CD4-positive, alpha-beta T cell treated with Interferon gamma for 1 hour (primary cell): ENCODE results near the gene DNAJC27.

Experiments
- DNase-seq: peaks from one replicate; pipeline ENCODE4 v3.0.0-alpha.2; 2020

The DNAJC27 gene

DNA sequence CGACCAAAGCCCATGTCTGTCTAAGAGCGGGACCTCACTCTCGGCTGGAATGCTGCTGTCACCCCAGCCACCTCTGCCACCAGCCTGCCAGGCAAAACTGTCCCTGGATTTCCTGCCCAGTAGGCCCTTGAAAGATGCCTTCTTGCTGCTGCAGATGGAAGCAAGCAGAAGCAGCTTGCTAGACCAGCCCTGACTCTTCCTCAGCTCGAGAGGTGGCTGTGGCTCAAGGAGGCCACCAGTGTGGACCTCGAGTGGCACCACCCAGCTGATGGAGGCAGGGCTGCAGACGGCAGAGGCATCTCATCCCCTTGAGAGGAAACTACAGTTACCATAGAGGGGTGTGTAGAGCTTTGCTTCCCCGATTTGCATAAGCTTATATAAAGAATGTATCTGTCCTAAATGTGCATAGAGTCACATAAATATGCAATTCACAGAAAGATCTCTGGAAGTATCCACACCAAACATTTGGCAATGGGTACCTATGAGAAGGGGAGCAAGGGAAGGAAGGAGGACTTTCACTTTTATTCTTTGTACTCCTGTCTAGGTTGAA lies 72.3 kb downstream of the DNAJC27 start:
- DNase-seq, result no peak

- no peak for DNase-seq
Observed at GRCh38 chr2:24898122-24899109, 73.3 kb downstream of the DNAJC27 start.

GRCh38 chr2:24894750-24895149 lies 77.0 kb downstream of the DNAJC27 start:
- no peak for DNase-seq

DNA sequence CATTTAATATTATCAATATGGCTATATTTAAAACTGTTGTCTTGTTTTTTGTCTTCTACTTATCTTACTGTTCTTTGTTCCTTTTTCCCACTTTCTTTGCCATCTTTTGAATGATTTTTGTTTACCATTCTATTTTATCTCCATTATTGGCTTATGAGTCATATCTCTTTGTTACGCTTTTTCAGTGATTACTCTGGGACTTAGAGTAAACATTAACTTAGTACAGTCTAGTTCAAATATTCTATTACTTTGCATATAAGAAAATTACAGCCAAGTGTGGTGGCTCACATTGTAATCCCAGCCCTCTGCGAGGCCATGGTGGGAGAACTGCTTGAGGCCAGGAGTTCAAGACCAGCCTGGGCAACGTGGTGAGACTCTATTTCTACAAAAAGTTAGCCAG lies 77.8 kb downstream of the DNAJC27 start:
- no peak for DNase-seq
